HG02973 (cell line): ENCODE data around the gene CCDC102B.
"Not testable (repeated sequence)": the region's sequence is repeated elsewhere in the genome, so short reads cannot be mapped to it uniquely, and the experiment has no call there.

ENCODE experiments used
- ATAC-seq: cut with Tn5 transposase; IDR thresholded peaks from one replicate; pipeline ENCODE4 v1.9.1; 2021; ENCODE audit warnings: moderate library complexity; ENCODE audit not compliant: unreplicated experiment

The CCDC102B gene

GRCh38 chr18:68962623-68963022 is 164.7 kb downstream of the CCDC102B start:
- no peak for ATAC-seq

GRCh38 chr18:68965817-68966216 is 167.9 kb downstream of the CCDC102B start:
- no peak for ATAC-seq

GRCh38 chr18:68969027-68969426 is 171.1 kb downstream of the CCDC102B start:
- no peak for ATAC-seq

GRCh38 chr18:68972176-68972575 is 174.3 kb downstream of the CCDC102B start:
- ATAC-seq: no peak

DNA sequence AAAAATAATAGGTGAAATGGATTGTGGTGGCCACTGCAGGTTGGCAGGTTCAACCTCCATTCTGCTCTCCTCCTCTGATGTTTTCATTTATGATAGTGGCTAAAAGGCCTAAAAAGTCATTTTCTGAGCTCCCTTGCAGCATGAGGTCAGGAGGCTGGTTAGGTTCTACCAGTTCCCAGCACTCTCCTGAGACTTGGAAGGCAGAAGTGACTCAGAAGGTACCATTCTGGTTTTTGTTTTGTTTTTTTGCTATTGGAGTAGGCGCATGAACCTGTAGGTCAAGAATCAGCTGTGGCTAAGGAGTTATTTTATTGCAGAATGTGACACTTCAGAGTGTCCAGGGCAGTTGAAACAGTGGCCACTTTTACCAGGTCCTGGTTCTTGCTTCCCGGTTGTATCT is 181.9 kb downstream of the CCDC102B start:
- ATAC-seq: no peak

GRCh38 chr18:68983126-68983525 is 185.2 kb downstream of the CCDC102B start:
- ATAC-seq: no peak

DNA sequence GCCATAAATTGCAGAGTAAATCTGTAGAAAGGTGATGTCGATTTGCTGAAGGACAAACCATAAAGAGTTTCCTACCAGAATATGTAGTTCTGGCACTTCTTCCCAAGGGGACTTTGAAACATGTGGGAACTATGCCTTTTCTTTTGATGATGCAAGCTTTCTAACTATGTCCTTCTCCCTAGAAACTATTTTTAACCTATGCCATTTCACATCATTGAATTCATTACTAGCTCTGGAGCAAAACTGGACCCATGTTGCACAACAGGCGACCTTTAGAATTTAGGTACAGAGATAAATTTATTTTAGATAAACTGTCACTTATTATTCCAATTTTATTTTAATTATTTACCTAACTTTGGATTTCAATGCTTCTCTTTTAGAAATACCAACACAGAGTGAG is 186.5 kb downstream of the CCDC102B start:
- ATAC-seq: no peak

GRCh38 chr18:68985172-68985820 is 187.4 kb downstream of the CCDC102B start:
- ATAC-seq: no peak

- no peak for ATAC-seq
These were observed 193.4 kb downstream of the CCDC102B start for GRCh38 chr18:68991286-68991685.

- ATAC-seq: no peak
These were observed 195.0 kb downstream of the CCDC102B start for GRCh38 chr18:68992719-68993482.

- no peak for ATAC-seq
These were observed 197.8 kb downstream of the CCDC102B start for GRCh38 chr18:68995675-68996074.

- ATAC-seq: no peak
These were observed 200.0 kb downstream of the CCDC102B start for GRCh38 chr18:68997845-68998244.

- ATAC-seq: no peak
These were observed 202.5 kb downstream of the CCDC102B start for GRCh38 chr18:69000366-69000765.

GRCh38 chr18:69002233-69002632 is 204.4 kb downstream of the CCDC102B start:
- no peak for ATAC-seq

- not testable (repeated sequence) for ATAC-seq
These were observed 208.3 kb downstream of the CCDC102B start for GRCh38 chr18:69006212-69006611.

DNA sequence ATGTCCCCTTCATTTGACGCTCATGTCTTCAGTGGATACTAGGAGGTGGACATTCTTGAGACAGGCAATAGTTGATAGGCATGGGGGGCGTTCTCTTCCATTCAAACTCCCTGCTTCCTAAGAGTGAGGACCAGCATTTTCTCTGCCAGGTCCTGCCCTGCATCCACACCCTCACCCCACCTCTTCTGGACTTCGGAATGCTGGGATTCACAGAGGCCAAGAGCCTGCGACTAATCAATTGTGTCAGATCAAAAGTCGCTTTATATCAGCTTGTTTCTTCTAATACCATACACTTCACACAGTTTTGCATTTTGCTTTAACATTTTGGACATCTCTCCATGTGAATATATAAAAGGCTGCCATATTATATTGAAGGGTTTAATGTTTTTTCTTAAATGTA is 210.7 kb downstream of the CCDC102B start:
- ATAC-seq: no peak

- no peak for ATAC-seq
These were observed 223.4 kb downstream of the CCDC102B start for GRCh38 chr18:69021211-69021805.

GRCh38 chr18:69022426-69022825 is 224.5 kb downstream of the CCDC102B start:
- no peak for ATAC-seq

DNA sequence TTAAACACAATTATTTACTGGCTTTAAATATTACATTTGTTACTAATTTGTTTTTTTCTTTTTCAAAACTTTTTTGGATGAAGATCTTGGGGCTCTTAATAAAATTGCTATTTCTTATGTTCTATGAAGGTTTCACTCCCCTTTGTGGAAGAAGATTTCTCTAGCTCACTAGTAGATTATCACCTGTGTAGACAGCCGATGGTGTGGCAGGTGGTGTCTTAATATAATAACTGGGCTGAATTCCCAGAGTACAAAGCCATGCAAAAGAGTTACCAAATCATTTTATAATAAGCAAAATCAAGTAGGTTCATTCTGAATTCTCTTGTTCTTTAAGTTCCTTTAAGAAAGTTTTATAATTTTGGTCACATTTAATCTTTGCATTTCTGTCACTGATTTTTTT is 233.7 kb downstream of the CCDC102B start:
- ATAC-seq: no peak

DNA sequence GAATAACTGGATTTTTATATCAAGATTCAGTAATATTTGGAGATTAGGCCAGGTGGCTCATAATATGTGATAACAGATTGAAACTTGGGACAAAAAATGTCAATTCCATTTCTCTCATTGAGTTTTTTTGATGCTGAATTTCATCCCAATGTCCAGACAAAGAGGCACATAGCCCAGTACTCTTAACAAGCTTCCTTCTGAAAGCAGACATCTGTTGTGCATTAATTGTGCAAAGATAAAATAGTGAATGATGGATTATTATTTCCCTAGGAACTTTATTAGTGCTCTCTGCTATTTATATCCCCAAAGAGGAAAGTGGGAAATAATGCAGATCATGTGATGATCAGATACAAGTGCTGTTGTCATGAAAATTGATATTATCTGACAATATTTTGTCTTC is 234.1 kb downstream of the CCDC102B start:
- ATAC-seq: no peak

DNA sequence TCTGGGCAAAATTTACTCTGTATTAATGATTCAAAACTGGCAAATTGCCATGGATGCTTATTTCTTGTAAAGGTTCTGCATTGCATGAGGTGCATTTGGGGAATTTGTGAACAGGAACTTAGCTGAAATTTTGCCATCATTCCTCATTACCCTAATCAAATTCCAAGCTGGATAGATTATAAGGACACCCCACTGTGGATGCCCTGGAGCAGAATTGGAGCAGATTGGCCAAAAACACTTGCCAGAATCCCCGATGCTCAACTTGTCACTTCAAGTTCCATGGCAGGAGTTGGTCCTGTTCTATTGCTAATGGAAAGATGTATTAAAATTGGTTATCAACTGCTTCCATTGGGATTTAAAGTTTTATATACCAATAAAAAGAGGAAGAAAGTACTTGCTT is 237.9 kb downstream of the CCDC102B start:
- no peak for ATAC-seq

GRCh38 chr18:69044215-69044614 is 246.3 kb downstream of the CCDC102B start:
- no peak for ATAC-seq
